Measurements from ENCODE around the gene MXRA5.
"Not testable (repeated sequence)": the region's sequence is repeated elsewhere in the genome, so short reads cannot be mapped to it uniquely, and the experiment has no call there.

The MXRA5 gene

GRCh38 chrX:3360881-3361280 lies 14.4 kb upstream of the MXRA5 start:
- TF ChIP-seq POLR2A (IDR thresholded peaks at IDR 0.05; ENCODE audit: low read length) (no peak), GATA1 (IDR thresholded peaks at IDR 0.05; ENCODE audit: low read depth, low read length) (no peak)
- DNase-seq = no peak

DNA sequence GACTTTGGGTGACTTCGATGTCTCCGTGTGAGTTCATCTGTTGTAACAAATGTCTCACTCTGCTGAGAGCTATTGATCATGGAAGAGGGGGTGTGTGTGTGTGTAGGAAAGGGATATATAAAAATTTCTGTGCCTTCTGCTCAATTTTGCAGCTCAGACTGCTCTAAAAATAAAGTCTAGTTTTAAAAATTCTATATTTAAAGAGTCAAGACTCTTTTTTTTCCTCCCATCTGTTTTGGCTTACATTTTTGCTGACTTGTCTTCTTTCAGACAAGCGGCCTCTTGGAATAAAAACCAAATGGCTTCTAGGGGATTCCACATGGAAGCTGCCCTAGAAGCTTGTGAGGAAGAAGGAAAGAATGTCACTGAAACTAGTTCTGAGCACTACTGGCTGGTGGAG lies 6.3 kb upstream of the MXRA5 start:
- not testable (repeated sequence) for DNase-seq

DNA sequence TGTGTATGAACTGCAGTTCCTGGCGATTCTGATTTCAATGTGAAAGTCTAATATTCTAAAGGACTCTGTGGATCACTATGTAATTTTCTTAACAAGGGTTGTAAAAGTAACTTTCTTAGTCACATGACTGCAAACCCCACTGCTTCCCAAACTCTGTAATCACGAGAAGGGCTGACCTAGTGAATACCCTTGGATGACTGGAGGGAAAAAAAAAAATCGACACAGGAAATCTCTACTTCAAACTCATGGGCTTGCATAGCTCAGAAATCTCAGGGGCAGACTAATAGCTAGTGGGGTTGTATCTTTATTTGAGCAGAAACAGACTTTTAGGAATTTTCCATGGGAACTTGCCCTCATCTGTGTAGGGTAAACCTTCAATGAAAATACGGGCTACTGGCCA lies 4.8 kb upstream of the MXRA5 start:
- TF ChIP-seq POLR2A (IDR thresholded peaks at IDR 0.05; ENCODE audit: low read length) (no peak), GATA1 (IDR thresholded peaks at IDR 0.05; ENCODE audit: low read depth, low read length) (no peak)
- DNase-seq = no peak

- TF ChIP-seq POLR2A (IDR thresholded peaks at IDR 0.05; ENCODE audit: low read length) = no peak
- TF ChIP-seq GATA1 (IDR thresholded peaks at IDR 0.05; ENCODE audit: low read depth, low read length) = no peak
- no peak for DNase-seq
Observed at GRCh38 chrX:3348191-3348590, 1.7 kb upstream of the MXRA5 start.

- TF ChIP-seq POLR2A (IDR thresholded peaks at IDR 0.05; ENCODE audit: low read length) (no peak), GATA1 (IDR thresholded peaks at IDR 0.05; ENCODE audit: low read depth, low read length) (no peak)
- no peak for DNase-seq
Observed at GRCh38 chrX:3345281-3346191, 916 bp downstream of the MXRA5 start.

- not testable (repeated sequence) for DNase-seq
Observed at GRCh38 chrX:3343569-3343968, 2.9 kb downstream of the MXRA5 start.

- TF ChIP-seq POLR2A (IDR thresholded peaks at IDR 0.05; ENCODE audit: low read length) (no peak), GATA1 (IDR thresholded peaks at IDR 0.05; ENCODE audit: low read depth, low read length) (no peak)
- DNase-seq = no peak
Observed at GRCh38 chrX:3340016-3340415, 6.4 kb downstream of the MXRA5 start.

DNA sequence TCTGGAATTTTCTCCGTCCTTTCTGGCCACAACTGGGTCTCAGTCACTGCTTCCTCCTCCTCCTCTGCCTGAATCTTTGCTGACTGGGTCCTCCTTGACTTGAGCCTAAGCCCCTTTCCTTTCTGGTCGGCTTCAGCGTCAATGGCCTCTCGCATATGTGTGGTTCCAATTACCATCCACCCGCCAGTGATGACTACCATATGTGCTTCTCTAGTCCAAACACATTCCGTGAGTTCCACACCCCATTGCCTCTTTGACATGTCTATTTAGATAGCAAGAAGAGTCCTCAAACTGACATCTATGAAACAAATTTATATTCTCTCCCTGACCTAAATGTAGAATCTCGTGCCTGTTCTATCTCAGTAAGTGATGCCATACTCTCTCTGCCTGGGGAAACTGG lies 19.8 kb downstream of the MXRA5 start:
- no peak for TF ChIP-seq POLR2A (IDR thresholded peaks at IDR 0.05; ENCODE audit: low read length)
- no peak for TF ChIP-seq GATA1 (IDR thresholded peaks at IDR 0.05; ENCODE audit: low read depth, low read length)
- DNase-seq = peak in 1 of 2 experiments; percentile 1

DNA sequence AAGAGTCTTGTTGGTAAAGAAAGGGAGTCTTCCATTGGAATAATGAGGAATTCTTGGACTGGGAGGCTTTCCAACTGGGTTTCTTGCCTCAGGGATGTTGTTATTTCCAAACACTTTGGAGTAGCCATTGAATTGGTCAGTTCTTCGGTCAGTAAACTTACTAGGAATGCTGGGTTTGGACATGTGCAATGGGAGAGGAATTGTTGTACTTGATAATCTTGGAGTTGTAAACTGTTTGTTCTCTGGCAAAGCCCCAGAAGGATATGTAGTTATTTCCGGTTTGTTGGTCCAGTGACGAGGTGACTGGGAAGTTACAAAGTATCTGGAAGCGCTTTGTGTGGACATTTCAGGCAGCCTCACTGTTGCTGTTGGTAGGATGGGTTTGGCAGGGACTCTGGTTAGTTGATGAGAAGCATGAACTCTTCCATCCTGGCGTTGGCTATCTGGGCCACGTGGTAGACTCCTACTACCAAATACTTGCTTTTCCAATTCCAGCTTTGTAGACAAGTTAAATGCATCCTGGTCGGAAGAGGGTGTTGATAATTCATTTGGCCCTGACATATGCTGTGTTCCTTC lies 25.9 kb downstream of the MXRA5 start:
- DNase-seq = no peak
- TF ChIP-seq GATA1 (IDR thresholded peaks at IDR 0.05; ENCODE audit: low read depth, low read length) (no peak), POLR2A (IDR thresholded peaks at IDR 0.05; ENCODE audit: low read length) (no peak)

DNA sequence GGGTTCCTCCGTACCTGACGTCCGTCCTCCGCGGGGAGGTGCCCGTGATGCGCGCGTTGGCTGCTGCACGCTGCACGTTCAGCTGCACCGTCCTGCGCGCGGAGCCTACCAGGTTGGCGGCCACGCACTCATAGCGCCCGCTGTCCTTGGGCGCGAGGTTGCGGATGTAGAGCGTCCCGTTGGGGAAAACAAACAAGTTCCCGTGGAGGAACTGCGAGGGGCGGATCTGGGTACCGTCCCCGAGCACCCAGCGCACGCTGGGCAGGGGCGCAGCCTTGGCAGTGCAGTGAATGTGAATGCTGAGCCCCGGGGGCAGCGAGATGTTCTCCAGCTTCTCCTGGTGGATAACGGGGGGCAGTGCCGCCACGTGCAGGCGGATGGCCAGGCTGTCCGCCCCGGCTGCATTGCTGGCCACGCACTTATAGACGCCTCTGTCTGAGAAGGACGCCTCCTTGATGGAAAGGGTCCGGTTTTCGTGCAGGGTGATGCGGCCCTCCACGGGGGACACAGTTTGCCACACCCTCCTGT lies 29.2 kb downstream of the MXRA5 start:
- DNase-seq = no peak
- no peak for TF ChIP-seq POLR2A (IDR thresholded peaks at IDR 0.05; ENCODE audit: low read length)
- no peak for TF ChIP-seq GATA1 (IDR thresholded peaks at IDR 0.05; ENCODE audit: low read depth, low read length)

DNA sequence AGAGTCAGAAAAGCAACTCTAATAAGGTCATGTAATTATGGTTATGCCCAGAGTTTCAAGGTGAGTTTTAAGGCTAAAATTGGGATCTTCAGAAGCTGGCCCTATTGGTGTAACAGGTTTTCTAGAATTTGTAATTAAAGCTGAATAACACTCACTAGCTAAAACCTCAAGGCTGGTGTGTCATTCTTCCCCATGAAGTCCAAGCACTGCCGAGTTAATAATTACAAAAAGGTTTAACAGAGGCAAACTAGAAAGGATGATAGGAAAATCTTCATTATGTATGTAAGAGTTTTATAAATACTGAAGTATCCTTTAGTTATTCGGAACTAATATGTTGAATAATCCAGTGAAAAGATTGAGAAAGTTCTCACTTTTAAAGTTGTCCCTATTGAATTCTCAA lies 34.3 kb downstream of the MXRA5 start:
- DNase-seq = no peak
- TF ChIP-seq GATA1 (IDR thresholded peaks at IDR 0.05; ENCODE audit: low read depth, low read length) = no peak
- no peak for TF ChIP-seq POLR2A (IDR thresholded peaks at IDR 0.05; ENCODE audit: low read length)

DNA sequence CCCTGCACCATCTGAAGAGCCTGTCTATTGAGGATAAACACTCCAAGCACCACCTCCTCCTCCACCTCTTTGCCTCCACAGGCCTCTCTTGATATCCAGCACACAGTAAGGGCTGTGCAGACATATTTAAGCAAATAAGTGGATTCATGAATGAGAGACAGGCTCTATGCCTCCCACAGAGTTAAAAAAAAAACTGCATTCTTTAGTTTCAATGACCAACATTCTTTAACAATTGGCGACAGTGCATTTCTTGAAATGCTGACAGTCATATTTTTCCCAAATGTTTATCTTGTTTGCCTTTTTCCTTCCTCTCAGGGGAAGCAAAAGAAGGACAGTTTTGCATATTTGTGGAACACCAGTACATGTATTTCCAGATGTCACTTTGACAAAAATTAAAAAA lies 38.6 kb downstream of the MXRA5 start:
- TF ChIP-seq GATA1 (IDR thresholded peaks at IDR 0.05; ENCODE audit: low read depth, low read length) (no peak), POLR2A (IDR thresholded peaks at IDR 0.05; ENCODE audit: low read length) (no peak)
- DNase-seq = peak in 1 of 2 experiments; percentile 4

GRCh38 chrX:3299636-3300035 lies 46.8 kb downstream of the MXRA5 start:
- no peak for DNase-seq
- TF ChIP-seq POLR2A (IDR thresholded peaks at IDR 0.05; ENCODE audit: low read length) (no peak), GATA1 (IDR thresholded peaks at IDR 0.05; ENCODE audit: low read depth, low read length) (no peak)

DNA sequence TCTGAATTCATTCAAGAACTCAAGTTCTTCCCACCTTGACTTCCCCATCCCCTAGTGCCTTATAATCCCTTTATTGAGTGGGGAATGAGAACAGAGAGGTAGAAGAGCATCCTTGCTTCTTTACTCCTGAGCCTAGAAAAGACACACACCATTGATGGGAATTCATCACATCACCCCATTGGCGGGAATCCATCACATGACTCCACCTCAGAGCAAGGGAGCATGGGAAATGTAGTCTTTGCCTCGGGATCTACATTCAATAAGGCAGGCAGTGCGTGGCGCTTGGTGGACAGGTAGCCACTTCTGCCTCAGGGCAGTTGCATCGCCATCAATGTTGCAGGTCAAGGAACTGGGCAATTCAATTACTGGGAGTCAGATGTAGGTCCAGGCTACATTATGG lies 50.7 kb downstream of the MXRA5 start:
- TF ChIP-seq POLR2A (IDR thresholded peaks at IDR 0.05; ENCODE audit: low read length) (no peak), GATA1 (IDR thresholded peaks at IDR 0.05; ENCODE audit: low read depth, low read length) (no peak)
- peak in 1 of 2 experiments; percentile 0 for DNase-seq

GRCh38 chrX:3293251-3293650 lies 53.2 kb downstream of the MXRA5 start:
- TF ChIP-seq POLR2A (IDR thresholded peaks at IDR 0.05; ENCODE audit: low read length) (no peak), GATA1 (IDR thresholded peaks at IDR 0.05; ENCODE audit: low read depth, low read length) (no peak)
- DNase-seq = no peak
